ENCODE data around the gene ZBTB7B. TPM values are rescaled to one million over a fixed set of nuclear protein-coding genes. Genes with fewer than 3 reads are reported as not detected.

Gene ZBTB7B
- polyA plus RNA-seq, 3 donors = 6.3 to 149 (median 9.6) TPM

DNA sequence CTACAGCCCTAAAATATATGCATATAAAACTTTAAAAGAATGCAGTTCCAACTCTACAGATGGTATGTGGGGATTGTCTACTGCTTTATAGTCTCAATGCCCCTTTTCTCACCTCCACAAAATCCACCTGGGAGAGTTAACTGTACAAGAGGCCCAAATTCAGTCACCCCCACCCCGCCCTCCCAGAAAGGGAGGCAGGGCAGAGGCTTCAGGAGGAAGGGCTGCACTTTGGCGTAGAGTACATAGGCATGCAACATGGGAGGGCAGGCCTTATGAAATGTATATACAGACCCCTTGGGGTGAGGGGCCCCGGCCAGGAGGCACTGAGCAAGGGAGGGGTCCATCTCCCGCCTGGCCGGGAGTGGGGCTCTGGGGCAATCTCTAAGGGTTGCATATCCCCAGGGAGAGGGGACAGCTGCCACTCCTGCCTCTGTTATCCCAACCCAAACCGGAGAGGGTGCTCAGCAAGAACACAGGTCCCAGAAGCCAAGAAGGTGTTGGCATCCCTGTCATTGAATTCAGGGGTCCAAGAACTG, 39.7 kb upstream of the ZBTB7B start:
- H3K4me1 ChIP-seq (ENCODE audit: control insufficient read depth in 1 of 2, insufficient read depth in 2 of 2, low read length in 2 of 2) = peaks cover 17 to 30% of the 10 kb centered on the region in 2 donors
- H3K4me3 Mint-ChIP-seq = no peak overlapping the region
- H3K9ac ChIP-seq (ENCODE audit: insufficient read depth, low read length, poor library complexity, severe bottlenecking) = no peak overlapping the region
- TF ChIP-seq, protein P1, sequence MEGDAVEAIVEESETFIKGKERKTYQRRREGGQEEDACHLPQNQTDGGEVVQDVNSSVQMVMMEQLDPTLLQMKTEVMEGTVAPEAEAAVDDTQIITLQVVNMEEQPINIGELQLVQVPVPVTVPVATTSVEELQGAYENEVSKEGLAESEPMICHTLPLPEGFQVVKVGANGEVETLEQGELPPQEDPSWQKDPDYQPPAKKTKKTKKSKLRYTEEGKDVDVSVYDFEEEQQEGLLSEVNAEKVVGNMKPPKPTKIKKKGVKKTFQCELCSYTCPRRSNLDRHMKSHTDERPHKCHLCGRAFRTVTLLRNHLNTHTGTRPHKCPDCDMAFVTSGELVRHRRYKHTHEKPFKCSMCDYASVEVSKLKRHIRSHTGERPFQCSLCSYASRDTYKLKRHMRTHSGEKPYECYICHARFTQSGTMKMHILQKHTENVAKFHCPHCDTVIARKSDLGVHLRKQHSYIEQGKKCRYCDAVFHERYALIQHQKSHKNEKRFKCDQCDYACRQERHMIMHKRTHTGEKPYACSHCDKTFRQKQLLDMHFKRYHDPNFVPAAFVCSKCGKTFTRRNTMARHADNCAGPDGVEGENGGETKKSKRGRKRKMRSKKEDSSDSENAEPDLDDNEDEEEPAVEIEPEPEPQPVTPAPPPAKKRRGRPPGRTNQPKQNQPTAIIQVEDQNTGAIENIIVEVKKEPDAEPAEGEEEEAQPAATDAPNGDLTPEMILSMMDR (IDR thresholded peaks at IDR 0.05) = no peak
- peaks cover 0 to 4% (median 0%) of the 10 kb centered on the region in 3 donors for H3K27me3 Mint-ChIP-seq (ENCODE audit: low read depth in 3 of 3)
- peaks cover 48% of the 10 kb centered on the region for H3K79me2 ChIP-seq (ENCODE audit: insufficient read depth, low read length)
- H3K4me1 Mint-ChIP-seq = peaks cover 24% of the 10 kb centered on the region
- DNase-seq = no peak
- no peak overlapping the region for H3K4me2 ChIP-seq (replicated peaks; ENCODE audit: extremely low read depth, low read length, poor library complexity, severe bottlenecking)
- peak overlapping the region in 1 of 7 donors; percentile 82 for H3K27ac Mint-ChIP-seq
- no peaks in the 10 kb centered on the region for H3K9me3 Mint-ChIP-seq
- H3K36me3 ChIP-seq (replicated peaks in 1 of 2; ENCODE audit: control insufficient read depth in 1 of 2, insufficient read depth in 2 of 2, low read length in 2 of 2) = peaks cover 62 to 69% of the 10 kb centered on the region in 2 donors
- peaks cover 49 to 61% of the 10 kb centered on the region in 2 donors for H3K36me3 Mint-ChIP-seq
- no peak overlapping the region for H3K4me3 ChIP-seq (replicated peaks in 1 of 3; ENCODE audit: low read depth in 2 of 3, low read length in 3 of 3)
- H3K9me3 ChIP-seq (replicated peaks in 1 of 2; ENCODE audit: control insufficient read depth in 1 of 2, insufficient read depth in 1 of 2, low read length in 2 of 2) = no peaks in the 10 kb centered on the region
- H3K27me3 ChIP-seq (ENCODE audit: control insufficient read depth in 2 of 2, insufficient read depth in 2 of 2, low read length in 2 of 2) = no peaks in the 10 kb centered on the region
- H2AFZ ChIP-seq (ENCODE audit: insufficient read depth, low read depth, low read length, poor library complexity, severe bottlenecking) = no peak overlapping the region
- H4K20me1 ChIP-seq (ENCODE audit: insufficient read depth, low read length) = peaks cover 58% of the 10 kb centered on the region
- intact Hi-C loops (cut with micrococcal nuclease) = loop anchor here (5.0 kb wide), 2 partner anchors 39 to 54 kb away; partner anchors contain the start of gene ZBTB7B (in 2 of the 2)
- WGBS (ENCODE audit: insufficient coverage) = 90% methylated on average over 2 of the region's 6 CpGs
- no peak overlapping the region for H3K27ac ChIP-seq (ENCODE audit: low read depth in 1 of 2, low read length in 2 of 2)

DNA sequence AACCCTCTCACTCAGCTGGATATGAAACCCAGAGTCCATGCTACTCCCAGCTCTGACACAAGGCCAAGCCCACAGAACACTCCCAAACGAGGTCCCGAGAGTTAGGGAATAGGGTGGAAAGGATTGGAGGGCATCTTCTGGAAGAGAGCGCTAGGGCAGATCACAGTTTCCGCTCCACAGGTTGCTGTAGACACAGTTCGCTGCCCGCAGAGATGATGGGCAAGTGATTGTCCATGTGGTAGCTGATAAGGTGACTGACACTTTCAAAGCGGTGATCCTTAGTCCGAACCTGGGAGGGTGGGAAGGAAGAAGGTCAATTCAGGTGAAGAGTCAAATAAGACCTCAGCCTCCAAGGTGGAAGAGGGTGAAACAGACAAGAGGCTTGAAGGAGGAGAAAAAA, 39.0 kb upstream of the ZBTB7B start:
- Histone ChIP-seq H3K36me3 (replicated peaks in 1 of 2; ENCODE audit: control insufficient read depth in 1 of 2, insufficient read depth in 2 of 2, low read length in 2 of 2) (peaks cover 68 to 69% of the 10 kb centered on the region in 2 donors), H3K27me3 (ENCODE audit: control insufficient read depth in 2 of 2, insufficient read depth in 2 of 2, low read length in 2 of 2) (no peaks in the 10 kb centered on the region), H4K20me1 (ENCODE audit: insufficient read depth, low read length) (peaks cover 66% of the 10 kb centered on the region), H3K4me1 (ENCODE audit: control insufficient read depth in 1 of 2, insufficient read depth in 2 of 2, low read length in 2 of 2) (peaks cover 17 to 30% of the 10 kb centered on the region in 2 donors), H3K4me2 (replicated peaks; ENCODE audit: extremely low read depth, low read length, poor library complexity, severe bottlenecking) (no peak overlapping the region), H3K27ac (ENCODE audit: low read depth in 1 of 2, low read length in 2 of 2) (no peak overlapping the region), H3K4me3 (replicated peaks in 1 of 3; ENCODE audit: low read depth in 2 of 3, low read length in 3 of 3) (no peak overlapping the region), H2AFZ (ENCODE audit: insufficient read depth, low read depth, low read length, poor library complexity, severe bottlenecking) (no peak overlapping the region), H3K9me3 (replicated peaks in 1 of 2; ENCODE audit: control insufficient read depth in 1 of 2, insufficient read depth in 1 of 2, low read length in 2 of 2) (no peaks in the 10 kb centered on the region), H3K9ac (ENCODE audit: insufficient read depth, low read length, poor library complexity, severe bottlenecking) (no peak overlapping the region), H3K79me2 (ENCODE audit: insufficient read depth, low read length) (peaks cover 46% of the 10 kb centered on the region)
- Mint-ChIP-seq H3K4me3 (no peak overlapping the region), H3K27ac (peak overlapping the region in 2 of 7 donors; percentile 31 to 68), H3K4me1 (peaks cover 24% of the 10 kb centered on the region), H3K36me3 (peaks cover 53 to 65% of the 10 kb centered on the region in 2 donors), H3K27me3 (ENCODE audit: low read depth in 3 of 3) (peaks cover 0 to 4% (median 0%) of the 10 kb centered on the region in 3 donors), H3K9me3 (no peaks in the 10 kb centered on the region)
- TF ChIP-seq, protein P1 (IDR thresholded peaks at IDR 0.05) = no peak
- 96% methylated on average over 8 of the region's 8 CpGs for whole genome bisulfite sequencing (ENCODE audit: insufficient coverage)
- intact Hi-C loops (cut with micrococcal nuclease) = loop anchor here (5.0 kb wide), 2 partner anchors 39 to 54 kb away; partner anchors contain the start of gene ZBTB7B (in 2 of the 2)
- no peak for DNase-seq
